ENCODE measurements around the gene PURB.

DNA sequence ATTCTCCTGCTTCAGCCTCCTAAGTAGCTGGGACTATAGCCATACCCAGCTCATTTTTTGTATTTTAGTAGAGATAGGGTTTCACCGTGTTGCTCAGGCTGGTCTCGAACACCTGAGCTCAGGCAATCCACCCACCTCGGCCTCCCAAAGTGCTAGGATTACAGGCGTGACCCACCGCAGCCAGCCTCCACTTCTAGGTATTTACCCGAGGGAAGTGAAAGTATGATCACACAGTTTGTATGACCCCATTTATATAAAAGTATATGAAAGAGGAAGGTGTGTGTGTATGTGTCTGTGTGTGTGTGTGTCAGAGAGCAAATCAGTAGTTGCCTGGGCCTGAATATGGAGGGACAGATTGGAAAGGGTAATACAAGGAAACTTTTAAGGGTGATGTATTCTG, 2.0 kb upstream of the PURB start:
- TF ChIP-seq RFX5 (IDR thresholded peaks at IDR 0.05; ENCODE audit: low read length), result no peak
- TF ChIP-seq, protein P1, sequence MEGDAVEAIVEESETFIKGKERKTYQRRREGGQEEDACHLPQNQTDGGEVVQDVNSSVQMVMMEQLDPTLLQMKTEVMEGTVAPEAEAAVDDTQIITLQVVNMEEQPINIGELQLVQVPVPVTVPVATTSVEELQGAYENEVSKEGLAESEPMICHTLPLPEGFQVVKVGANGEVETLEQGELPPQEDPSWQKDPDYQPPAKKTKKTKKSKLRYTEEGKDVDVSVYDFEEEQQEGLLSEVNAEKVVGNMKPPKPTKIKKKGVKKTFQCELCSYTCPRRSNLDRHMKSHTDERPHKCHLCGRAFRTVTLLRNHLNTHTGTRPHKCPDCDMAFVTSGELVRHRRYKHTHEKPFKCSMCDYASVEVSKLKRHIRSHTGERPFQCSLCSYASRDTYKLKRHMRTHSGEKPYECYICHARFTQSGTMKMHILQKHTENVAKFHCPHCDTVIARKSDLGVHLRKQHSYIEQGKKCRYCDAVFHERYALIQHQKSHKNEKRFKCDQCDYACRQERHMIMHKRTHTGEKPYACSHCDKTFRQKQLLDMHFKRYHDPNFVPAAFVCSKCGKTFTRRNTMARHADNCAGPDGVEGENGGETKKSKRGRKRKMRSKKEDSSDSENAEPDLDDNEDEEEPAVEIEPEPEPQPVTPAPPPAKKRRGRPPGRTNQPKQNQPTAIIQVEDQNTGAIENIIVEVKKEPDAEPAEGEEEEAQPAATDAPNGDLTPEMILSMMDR (IDR thresholded peaks at IDR 0.05), result no peak

Data from SK-N-SH (cell line).